Neuronal stem cell (in vitro differentiated cells): ENCODE data around the gene DPT.

ENCODE experiments used
- DNase-seq: peaks from one replicate; pipeline ENCODE4 v3.0.0-alpha.2; 2013; ENCODE audit warnings: low spot score
- H2AFZ ChIP-seq: one replicate; pipeline ENCODE4 v1.6.1; 2013; ENCODE audit warnings: mild to moderate bottlenecking, low read length, inconsistent platforms
- H2AK5ac ChIP-seq: 2 replicates; pipeline ENCODE4 v1.6.1; 2013; ENCODE audit warnings: low read depth, mild to moderate bottlenecking, inconsistent platforms, low read length, moderate library complexity, mixed read lengths
- H2BK120ac ChIP-seq: 2 replicates; pipeline ENCODE4 v1.6.1; 2013; ENCODE audit warnings: low read depth, mild to moderate bottlenecking, inconsistent platforms, low read length, moderate library complexity, mixed read lengths
- H2BK12ac ChIP-seq: one replicate; pipeline ENCODE4 v1.6.1; 2013; ENCODE audit warnings: low read length, inconsistent platforms
- H2BK15ac ChIP-seq: 2 replicates; pipeline ENCODE4 v1.6.1; 2013; ENCODE audit warnings: mild to moderate bottlenecking, low read length, inconsistent platforms, mixed read lengths
- H2BK5ac ChIP-seq: one replicate; pipeline ENCODE4 v1.6.1; 2013; ENCODE audit warnings: inconsistent platforms, mild to moderate bottlenecking, low read length, moderate library complexity
- H3K14ac ChIP-seq: one replicate; pipeline ENCODE4 v1.6.1; 2013; ENCODE audit warnings: low read length, inconsistent platforms
- H3K18ac ChIP-seq: 2 replicates; pipeline ENCODE4 v1.6.1; 2013; ENCODE audit warnings: low read length, inconsistent platforms
- H3K23ac ChIP-seq: 2 replicates; pipeline ENCODE4 v1.6.1; 2013; ENCODE audit warnings: low read depth, mild to moderate bottlenecking, mixed read lengths, low read length, inconsistent platforms; ENCODE audit not compliant: poor library complexity
- H3K27ac ChIP-seq: replicated peaks from 3 replicates; pipeline ENCODE4 v1.5.1; 2013; ENCODE audit warnings: low read length, inconsistent platforms
- H3K27me3 ChIP-seq, 3 experiments: 2 replicates each; pipeline ENCODE4 v1.6.1; 2013; ENCODE audit warnings: low read length in 3 of 3, mild to moderate bottlenecking in 2 of 3, inconsistent platforms in 1 of 3, low read depth in 1 of 3, mixed read lengths in 1 of 3, moderate library complexity in 1 of 3; ENCODE audit not compliant: control insufficient read depth in 3 of 3, insufficient read depth in 3 of 3
- H3K36me3 ChIP-seq, 2 donors: replicated peaks in 1 of 2; 2 replicates each; pipeline ENCODE4 v1.6.1; 2013; ENCODE audit warnings: low read length in 2 of 2; ENCODE audit not compliant: control insufficient read depth in 2 of 2, insufficient read depth in 2 of 2
- H3K4ac ChIP-seq: 2 replicates; pipeline ENCODE4 v1.6.1; 2013; ENCODE audit warnings: inconsistent platforms, mild to moderate bottlenecking, low read length, moderate library complexity
- H3K4me1 ChIP-seq, 2 donors: 1 replicate in 1 of 2; 2 replicates in 1 of 2; pipeline ENCODE4 v1.6.1; 2013; ENCODE audit warnings: low read length in 2 of 2, low read depth in 1 of 2; ENCODE audit not compliant: control insufficient read depth in 2 of 2, insufficient read depth in 1 of 2
- H3K4me2 ChIP-seq: one replicate; pipeline ENCODE4 v1.6.1; 2013; ENCODE audit warnings: mild to moderate bottlenecking, low read length, inconsistent platforms; ENCODE audit not compliant: insufficient read depth, poor library complexity, severe bottlenecking
- H3K4me3 ChIP-seq, 2 donors: 2 replicates each; pipeline ENCODE4 v1.5.1; 2013; ENCODE audit warnings: low read length in 2 of 2, mild to moderate bottlenecking in 2 of 2, inconsistent platforms in 1 of 2, moderate library complexity in 1 of 2
- H3K79me1 ChIP-seq: one replicate; pipeline ENCODE4 v1.6.1; 2013; ENCODE audit warnings: low read depth, mild to moderate bottlenecking, inconsistent platforms, low read length, moderate library complexity
- H3K9ac ChIP-seq: one replicate; pipeline ENCODE4 v1.6.1; 2013; ENCODE audit warnings: mild to moderate bottlenecking, low read depth, low read length, inconsistent platforms; ENCODE audit not compliant: poor library complexity
- H3K9me3 ChIP-seq, 2 donors: replicated peaks in 1 of 2; 2 replicates each; pipeline versions ENCODE3 to v1.6.1; 2013; ENCODE audit warnings: low read length in 2 of 2, mild to moderate bottlenecking in 2 of 2, inconsistent platforms in 1 of 2, low read depth in 1 of 2, mixed read lengths in 1 of 2, moderate library complexity in 1 of 2; ENCODE audit not compliant: control insufficient read depth in 2 of 2, insufficient read depth in 1 of 2
- H4K8ac ChIP-seq: one replicate; pipeline ENCODE4 v1.6.1; 2013; ENCODE audit warnings: low read depth, mild to moderate bottlenecking, inconsistent platforms, low read length, moderate library complexity
- H4K91ac ChIP-seq: one replicate; pipeline ENCODE4 v1.6.1; 2013; ENCODE audit warnings: low read length, low read depth, mild to moderate bottlenecking, inconsistent platforms; ENCODE audit not compliant: poor library complexity
- WGBS, 2 donors: extraction: QIAGEN DNeasy Blood & Tissue Kit; methylation state at CpG; one replicate each; pipeline ENCODE4 v1.1.7; 2013; ENCODE audit warnings: missing lambda C conversion rate in 2 of 2, mixed read lengths in 1 of 2; ENCODE audit not compliant: insufficient read length in 2 of 2, insufficient replicate concordance in 1 of 2; ENCODE audit errors: extremely low coverage in 2 of 2; 5-methylcytosine and 5-hydroxymethylcytosine counted together

DPT gene

GRCh38 chr1:168700575-168701268 lies 28.3 kb downstream of the DPT start:
- no peak overlapping the region for H3K27ac ChIP-seq

GRCh38 chr1:168698453-168698852 lies 30.6 kb downstream of the DPT start:
- no peak for DNase-seq
- no peak overlapping the region for H2BK120ac ChIP-seq
- no peak overlapping the region for H3K27ac ChIP-seq
- H3K4ac ChIP-seq, result no peak overlapping the region
- no peak overlapping the region for H2AK5ac ChIP-seq
- H2AFZ ChIP-seq, result no peak overlapping the region
- no peak overlapping the region for H2BK15ac ChIP-seq
- H3K4me3 ChIP-seq, result no peak overlapping the region
- no peak overlapping the region for H3K9ac ChIP-seq
- H3K79me1 ChIP-seq, result no peaks in the 10 kb centered on the region
- H3K18ac ChIP-seq, result no peak overlapping the region
- H3K4me1 ChIP-seq, result no peaks in the 10 kb centered on the region
- H3K9me3 ChIP-seq, result no peaks in the 10 kb centered on the region
- no peaks in the 10 kb centered on the region for H3K27me3 ChIP-seq
- no peak overlapping the region for H3K14ac ChIP-seq
- H3K23ac ChIP-seq, result no peak overlapping the region
- H4K91ac ChIP-seq, result no peak overlapping the region
- H3K4me2 ChIP-seq, result no peak overlapping the region
- H2BK5ac ChIP-seq, result no peak overlapping the region
- WGBS, 2 donors, result no CpG with 5 or more reads among the region's 1 CpG
- H2BK12ac ChIP-seq, result no peak overlapping the region
- H3K36me3 ChIP-seq, result no peaks in the 10 kb centered on the region
- no peak overlapping the region for H4K8ac ChIP-seq

More at GRCh38 chr1:168700575-168701268, 28.3 kb downstream of the DPT start:
- no peaks in the 10 kb centered on the region for H3K9me3 ChIP-seq
- H3K4me3 ChIP-seq, result no peak overlapping the region
- H3K23ac ChIP-seq, result no peak overlapping the region
- no peak overlapping the region for H2AFZ ChIP-seq
- no peaks in the 10 kb centered on the region for H3K4me1 ChIP-seq
- no peak overlapping the region for H2BK120ac ChIP-seq
- H3K4ac ChIP-seq, result no peak overlapping the region
- no peak overlapping the region for H3K4me2 ChIP-seq
- H3K18ac ChIP-seq, result no peak overlapping the region
- H3K9ac ChIP-seq, result no peak overlapping the region
- H4K91ac ChIP-seq, result no peak overlapping the region
- H2BK12ac ChIP-seq, result no peak overlapping the region
- H2BK15ac ChIP-seq, result no peak overlapping the region
- no peak overlapping the region for H2AK5ac ChIP-seq
- no CpG with 5 or more reads among the region's 3 CpGs for WGBS, 2 donors
- H2BK5ac ChIP-seq, result no peak overlapping the region
- H3K36me3 ChIP-seq, result no peaks in the 10 kb centered on the region
- H3K79me1 ChIP-seq, result no peaks in the 10 kb centered on the region
- no peaks in the 10 kb centered on the region for H3K27me3 ChIP-seq
- no peak overlapping the region for H4K8ac ChIP-seq
- DNase-seq, result no peak
- H3K14ac ChIP-seq, result no peak overlapping the region

- Histone ChIP-seq H4K8ac (no peak overlapping the region), H3K14ac (no peak overlapping the region), H3K9me3 (no peaks in the 10 kb centered on the region), H2BK120ac (no peak overlapping the region), H2AK5ac (no peak overlapping the region), H3K27me3 (no peaks in the 10 kb centered on the region), H3K79me1 (no peaks in the 10 kb centered on the region), H3K27ac (no peak overlapping the region), H3K9ac (no peak overlapping the region), H3K4me2 (no peak overlapping the region), H2AFZ (no peak overlapping the region), H2BK12ac (no peak overlapping the region), H3K23ac (no peak overlapping the region), H3K4ac (no peak overlapping the region), H2BK5ac (no peak overlapping the region), H3K4me1 (no peaks in the 10 kb centered on the region), H3K18ac (no peak overlapping the region), H2BK15ac (no peak overlapping the region), H3K4me3 (no peak overlapping the region), H3K36me3 (no peaks in the 10 kb centered on the region), H4K91ac (no peak overlapping the region)
- no CpG with 5 or more reads among the region's 5 CpGs for WGBS, 2 donors
- DNase-seq, result no peak
Observed at GRCh38 chr1:168697356-168698126, 31.5 kb downstream of the DPT start.

- Histone ChIP-seq H3K27me3 (no peaks in the 10 kb centered on the region), H2BK15ac (no peak overlapping the region), H3K79me1 (no peaks in the 10 kb centered on the region), H2BK12ac (no peak overlapping the region), H3K23ac (no peak overlapping the region), H2AFZ (no peak overlapping the region), H2BK5ac (no peak overlapping the region), H2BK120ac (no peak overlapping the region), H3K9me3 (no peaks in the 10 kb centered on the region), H3K18ac (no peak overlapping the region), H4K91ac (no peak overlapping the region), H3K4me3 (no peak overlapping the region), H3K27ac (no peak overlapping the region), H4K8ac (no peak overlapping the region), H3K36me3 (no peaks in the 10 kb centered on the region), H3K4me2 (no peak overlapping the region), H3K14ac (no peak overlapping the region), H3K4me1 (no peaks in the 10 kb centered on the region), H3K9ac (no peak overlapping the region), H2AK5ac (no peak overlapping the region), H3K4ac (no peak overlapping the region)
- no CpG with 5 or more reads among the region's 7 CpGs for WGBS, 2 donors
- DNase-seq, result no peak
Observed at GRCh38 chr1:168696125-168696760, 32.8 kb downstream of the DPT start.
